HG02798 (cell line): Measurements from ENCODE around the gene ZBTB14.
A peak's percentile ranks its signal among the peaks of the same experiment; 100 is the strongest.

Experiments used
- ATAC-seq: cut with Tn5 transposase; IDR thresholded peaks from one replicate; pipeline ENCODE4 v1.9.1; 2021; ENCODE audit warnings: mild to moderate bottlenecking; ENCODE audit not compliant: unreplicated experiment, poor library complexity

The ZBTB14 gene

GRCh38 chr18:5294457-5295230, 882 bp downstream of the ZBTB14 start:
- peak; percentile 27 for ATAC-seq

- no peak for ATAC-seq
Measured at GRCh38 chr18:5294113-5294456, 1.4 kb downstream of the ZBTB14 start.

DNA sequence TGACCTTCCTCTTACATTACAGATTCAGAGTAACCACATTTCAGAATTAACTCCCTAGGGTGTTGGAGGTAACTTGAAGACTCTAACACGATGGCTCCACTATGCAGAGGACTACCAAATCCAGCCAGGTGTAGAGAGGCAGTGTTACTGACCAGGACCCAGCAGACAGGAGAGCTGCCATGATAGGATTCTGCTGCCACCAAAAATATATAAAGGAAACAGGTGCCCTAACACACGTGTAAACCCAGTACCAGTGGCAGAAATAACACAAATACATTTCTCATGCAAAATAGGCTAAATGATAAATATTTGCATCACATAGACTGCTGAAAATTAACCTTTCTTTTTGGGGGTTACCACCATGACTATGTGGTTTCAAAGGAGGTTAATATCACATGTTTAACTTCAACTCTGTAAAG, 7.0 kb downstream of the ZBTB14 start:
- peak; percentile 71 for ATAC-seq

GRCh38 chr18:5287854-5288253, 7.7 kb downstream of the ZBTB14 start:
- no peak for ATAC-seq

GRCh38 chr18:5286525-5286924, 9.0 kb downstream of the ZBTB14 start:
- no peak for ATAC-seq

- ATAC-seq: no peak
Measured at GRCh38 chr18:5285326-5285725, 10.2 kb downstream of the ZBTB14 start.

GRCh38 chr18:5284808-5285207, 10.7 kb downstream of the ZBTB14 start:
- ATAC-seq: no peak

DNA sequence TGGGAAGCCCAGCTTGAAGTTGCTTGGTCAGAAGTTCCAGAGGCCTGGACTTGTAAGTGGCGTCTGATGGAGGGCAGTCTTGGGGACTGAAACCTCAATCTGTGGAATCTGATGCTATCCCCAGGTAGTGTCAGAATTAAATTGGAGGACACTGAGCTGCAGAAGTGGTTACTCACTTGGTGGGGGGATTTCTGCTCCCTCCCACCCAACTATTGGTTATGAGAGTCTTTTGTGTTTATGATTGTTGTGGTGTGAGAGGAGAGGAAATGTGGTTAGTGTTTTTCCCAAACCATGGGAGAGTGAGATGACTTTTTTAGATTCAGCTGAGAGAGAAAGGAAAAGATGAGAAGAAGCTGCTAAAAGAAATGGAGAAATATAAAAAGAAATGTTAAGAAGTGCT, 12.8 kb downstream of the ZBTB14 start:
- no peak for ATAC-seq

DNA sequence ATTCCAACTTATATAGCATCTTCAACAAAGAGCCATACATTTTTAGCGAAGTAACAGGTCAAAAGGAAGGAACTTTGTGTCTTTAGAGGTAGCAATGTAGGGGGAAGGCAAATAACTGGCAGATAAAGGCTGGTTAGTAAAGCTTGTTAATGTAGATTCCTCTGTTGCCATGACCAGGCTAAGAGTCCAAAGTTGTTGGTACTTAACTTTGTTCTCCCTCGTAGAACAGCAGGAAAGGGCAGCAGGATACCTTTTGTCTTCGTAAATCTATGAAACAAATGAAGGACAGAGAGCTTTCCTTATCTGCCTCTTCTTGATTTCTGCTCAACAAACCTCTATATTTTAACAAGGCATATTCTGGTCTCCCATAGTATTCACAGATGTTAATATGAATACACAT, 18.6 kb downstream of the ZBTB14 start:
- no peak for ATAC-seq

- ATAC-seq: no peak
Measured at GRCh38 chr18:5275872-5276271, 19.7 kb downstream of the ZBTB14 start.

GRCh38 chr18:5268874-5269273, 26.7 kb downstream of the ZBTB14 start:
- ATAC-seq: no peak

DNA sequence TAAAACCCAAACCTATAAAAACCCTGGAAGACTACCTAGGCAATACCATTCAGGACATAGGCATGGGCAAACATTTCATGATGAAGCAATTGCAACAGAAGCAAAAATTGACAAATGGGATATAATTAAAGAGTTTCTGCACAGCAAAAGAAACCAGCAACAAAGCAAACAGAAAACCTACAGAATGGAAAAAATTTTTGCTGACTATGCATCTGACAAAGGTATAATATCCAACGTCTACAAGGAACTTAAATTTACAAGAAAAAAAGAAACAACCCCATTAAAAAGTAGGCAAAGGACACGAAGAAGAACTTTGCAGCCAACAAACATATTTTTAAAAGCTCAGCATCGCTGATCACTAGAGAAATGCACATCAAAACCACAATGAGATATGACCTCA, 28.8 kb downstream of the ZBTB14 start:
- ATAC-seq: no peak

DNA sequence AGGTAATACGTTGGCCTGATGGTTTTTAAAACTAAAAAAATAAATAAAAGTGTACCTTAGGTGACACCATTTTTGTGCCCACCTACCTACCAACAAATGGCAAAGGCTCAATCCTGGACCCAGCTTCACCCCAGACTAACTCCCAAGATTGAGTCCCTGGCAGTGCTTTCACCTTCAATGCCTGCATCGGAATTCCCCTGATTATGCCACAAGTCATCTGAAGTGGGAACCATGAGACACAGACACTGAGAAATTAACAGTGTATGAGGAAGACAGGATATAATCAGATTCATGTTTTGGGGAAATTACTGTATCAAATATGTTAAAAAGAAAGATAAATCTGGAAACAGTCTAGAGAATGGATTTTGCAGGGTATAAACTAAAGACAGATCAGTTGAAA, 41.6 kb downstream of the ZBTB14 start:
- no peak for ATAC-seq

- ATAC-seq: no peak
Measured at GRCh38 chr18:5251117-5251516, 44.4 kb downstream of the ZBTB14 start.

GRCh38 chr18:5250603-5251002, 44.9 kb downstream of the ZBTB14 start:
- no peak for ATAC-seq

DNA sequence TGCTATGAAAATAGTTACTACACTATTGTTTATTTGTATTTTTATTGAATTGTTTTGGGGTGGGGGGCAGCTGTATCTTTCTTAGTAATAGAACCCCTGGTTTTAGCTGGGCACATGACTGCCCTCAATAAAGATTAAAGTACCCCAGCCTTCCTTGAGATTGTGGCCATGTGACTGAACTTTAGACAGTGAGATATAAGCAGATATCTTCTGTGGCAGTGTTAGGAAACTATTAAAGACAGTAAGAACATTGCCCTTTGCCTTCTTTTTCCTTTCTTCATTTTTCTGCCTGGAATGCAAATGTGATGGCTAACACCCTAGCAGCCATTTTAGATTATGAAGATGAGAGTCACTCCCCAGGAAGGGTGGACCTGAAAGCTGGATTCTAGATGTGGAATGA, 50.6 kb downstream of the ZBTB14 start:
- no peak for ATAC-seq

DNA sequence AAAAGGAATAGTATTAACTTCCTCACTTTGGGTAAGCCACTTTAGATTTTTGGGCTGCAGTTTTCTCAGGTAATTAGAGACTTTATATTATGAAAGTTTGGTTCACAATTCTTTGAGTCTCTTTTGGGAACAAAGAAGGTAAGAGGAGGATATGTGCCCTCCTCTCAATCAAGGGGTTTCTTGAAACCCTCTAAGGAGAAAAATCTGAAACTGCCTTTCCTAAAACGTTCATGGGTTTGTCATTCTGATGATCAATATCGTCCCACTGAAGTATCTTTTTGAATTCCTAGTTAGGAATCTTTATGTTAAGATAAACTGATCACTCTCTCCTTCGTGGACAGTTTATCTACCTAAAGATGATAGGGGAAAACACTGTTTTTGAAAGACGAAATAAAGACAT, 56.1 kb downstream of the ZBTB14 start:
- no peak for ATAC-seq
